NCI-H2227 (cell line): ENCODE data around the gene PSMG4.

Experiments
- DNase-seq: peaks from one replicate; lab custom pipeline; 2025; ENCODE audit not compliant: unreplicated experiment; lab: John Stamatoyannopoulos, UW

The PSMG4 gene

DNA sequence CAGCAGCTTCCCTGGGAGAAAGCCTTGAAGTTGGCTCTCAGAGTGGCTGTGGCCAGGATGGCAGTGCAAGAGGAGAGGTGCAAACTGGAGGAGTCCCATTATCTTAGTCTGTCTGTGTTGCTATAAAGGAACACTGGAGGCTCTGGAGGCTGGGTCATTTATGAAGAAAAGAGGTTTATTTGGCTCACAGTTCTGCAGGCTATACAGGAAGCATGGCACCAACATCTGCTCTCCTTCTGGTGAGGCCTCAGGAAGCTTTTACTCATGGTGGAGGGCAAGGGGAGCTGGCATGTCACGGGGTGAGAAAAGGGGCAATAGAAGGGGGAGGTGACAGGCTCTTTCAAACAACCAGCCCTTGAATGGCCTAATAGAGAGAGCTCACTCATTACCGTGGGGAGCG lies 47.1 kb downstream of the PSMG4 start:
- DNase-seq, result no peak

DNA sequence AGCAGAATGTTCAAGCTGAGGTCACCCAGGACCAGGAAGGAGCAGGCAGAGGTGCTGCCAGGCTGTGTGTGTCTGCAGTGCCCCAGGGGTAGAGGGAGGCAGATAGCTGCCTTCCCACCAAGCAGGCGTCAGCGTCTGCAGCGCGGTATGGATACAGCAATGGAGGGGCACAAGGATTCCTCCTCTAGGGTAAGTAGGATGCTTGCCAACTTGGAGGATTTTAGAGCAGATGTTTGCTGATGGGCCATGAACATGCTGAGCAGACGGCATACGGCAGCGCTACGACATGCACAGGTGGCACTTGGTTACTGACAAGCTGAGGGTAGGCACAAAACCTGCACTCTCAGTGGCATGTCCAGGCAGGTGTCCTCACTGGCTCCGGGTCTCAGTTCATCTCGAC lies 48.1 kb downstream of the PSMG4 start:
- DNase-seq, result no peak

DNA sequence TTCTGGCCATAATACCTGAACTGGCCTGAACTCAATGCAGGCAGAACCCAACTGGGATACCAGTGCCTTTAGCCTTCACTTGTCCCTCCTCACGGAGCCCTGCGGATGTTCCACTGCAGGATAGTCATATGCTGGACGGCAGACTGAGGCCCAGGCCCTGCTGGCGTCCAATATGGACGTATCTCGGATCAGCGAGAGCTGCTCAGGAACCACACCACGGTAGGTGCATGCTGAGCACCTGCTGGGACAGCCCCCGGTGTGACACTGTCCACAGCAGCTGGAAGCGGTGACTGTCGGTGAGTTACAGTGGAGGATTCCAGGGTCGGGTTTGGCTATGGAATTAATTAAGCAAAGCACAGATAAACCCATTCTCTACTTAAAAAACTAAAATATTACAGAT lies 48.7 kb downstream of the PSMG4 start:
- no peak for DNase-seq

DNA sequence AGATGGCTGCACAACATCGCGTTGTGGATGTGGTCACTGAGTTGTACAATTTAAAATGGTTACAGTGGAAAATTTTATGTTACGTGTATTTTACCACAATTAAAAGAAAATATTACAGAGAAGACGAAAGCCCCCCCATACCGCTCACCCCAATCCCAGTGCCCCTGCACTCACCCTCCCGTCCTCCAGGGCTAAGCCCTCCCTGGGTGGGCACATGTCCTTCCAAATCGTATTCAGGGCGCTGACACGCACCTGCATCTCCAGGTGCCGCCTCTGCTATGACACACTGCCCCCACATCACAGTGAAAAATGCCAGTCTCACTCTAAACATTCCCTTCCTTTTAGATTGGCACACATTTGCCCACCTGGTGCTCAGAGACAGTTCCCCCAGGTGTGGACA lies 49.4 kb downstream of the PSMG4 start:
- DNase-seq, result no peak

DNA sequence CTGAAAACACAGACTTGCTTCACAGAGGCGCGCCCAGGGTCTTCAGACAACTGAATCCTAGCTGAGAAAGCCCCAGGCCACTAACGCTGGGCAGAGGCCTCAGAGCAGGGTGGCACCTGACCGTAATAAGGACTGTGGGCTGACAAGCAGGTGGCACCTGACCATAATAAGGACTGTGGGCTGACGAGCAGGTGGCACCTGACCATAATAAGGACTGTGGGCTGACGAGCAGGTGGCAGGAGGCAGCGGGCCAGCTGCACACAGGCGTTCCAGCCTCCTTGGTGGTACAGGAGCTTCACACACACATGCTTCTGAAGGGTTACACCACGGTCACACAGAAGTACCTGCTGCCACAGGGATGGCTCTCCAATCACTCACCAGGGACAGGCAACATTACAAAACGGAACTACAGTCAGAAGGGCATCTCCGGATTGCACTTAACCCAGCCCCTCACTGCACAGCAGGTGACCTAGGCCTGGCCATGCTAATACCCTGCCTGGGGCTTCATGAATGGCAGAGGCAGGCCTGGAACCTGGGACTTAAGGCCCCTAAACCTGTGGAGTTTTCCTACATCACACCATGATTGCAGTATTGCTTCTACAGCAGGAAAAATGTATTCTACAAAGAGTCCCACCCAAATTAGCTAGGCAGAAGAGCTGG lies 50.8 kb downstream of the PSMG4 start:
- peak; percentile 37 for DNase-seq

DNA sequence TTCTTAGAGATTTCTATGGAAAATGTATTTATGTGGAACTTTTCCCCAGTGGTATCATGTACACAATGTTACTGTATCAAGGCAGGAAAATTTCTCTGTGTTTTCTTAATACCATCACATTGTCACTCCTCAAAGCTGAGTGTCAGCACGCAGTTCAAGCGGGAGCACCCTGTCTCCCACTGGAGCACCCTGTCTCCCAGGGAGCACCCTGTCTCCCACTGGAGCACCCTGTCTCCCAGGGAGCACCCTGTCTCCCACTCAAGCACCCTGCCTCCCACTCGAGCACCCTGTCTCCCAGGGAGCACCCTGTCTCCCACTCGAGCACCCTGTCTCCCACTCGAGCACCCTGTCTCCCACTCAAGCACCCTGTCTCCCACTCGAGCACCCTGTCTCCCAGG lies 51.3 kb downstream of the PSMG4 start:
- DNase-seq, result no peak

DNA sequence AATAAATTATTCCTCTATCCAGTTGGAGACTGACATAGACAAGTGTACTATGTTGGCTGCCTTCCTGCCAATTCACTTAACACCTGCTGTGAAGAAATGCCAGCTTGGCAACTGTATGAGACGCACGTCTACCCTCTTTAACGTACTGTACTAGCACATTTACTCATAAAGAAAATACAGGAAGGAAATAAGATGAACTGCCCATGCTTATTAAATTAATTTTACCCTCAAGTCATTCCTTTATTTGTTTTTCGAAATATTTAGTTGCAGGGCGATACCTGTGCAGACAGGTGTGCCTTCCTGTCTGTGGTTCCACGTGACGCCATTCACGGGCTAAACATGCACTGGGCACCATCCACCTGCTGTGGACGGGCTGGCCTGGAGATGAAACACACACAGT lies 52.0 kb downstream of the PSMG4 start:
- DNase-seq, result no peak

DNA sequence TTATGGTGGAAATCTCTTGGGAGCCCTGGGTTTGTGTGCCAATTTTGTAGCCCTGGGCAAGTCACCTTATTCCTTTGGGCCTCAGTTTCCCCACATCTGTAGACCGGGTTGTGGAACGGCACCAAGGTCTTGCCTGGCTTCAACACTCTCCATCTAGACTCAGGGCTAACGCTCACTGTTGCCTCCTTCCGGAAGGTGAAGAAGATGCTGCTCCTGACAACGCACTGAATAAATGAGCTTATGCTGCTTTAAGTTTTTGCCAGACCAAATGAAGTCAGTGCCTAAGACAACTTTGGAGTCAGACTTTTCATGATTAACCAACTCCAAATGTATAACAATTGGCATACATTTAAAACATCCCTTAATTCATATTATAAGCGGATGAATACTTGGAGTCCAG lies 53.1 kb downstream of the PSMG4 start:
- DNase-seq, result no peak

DNA sequence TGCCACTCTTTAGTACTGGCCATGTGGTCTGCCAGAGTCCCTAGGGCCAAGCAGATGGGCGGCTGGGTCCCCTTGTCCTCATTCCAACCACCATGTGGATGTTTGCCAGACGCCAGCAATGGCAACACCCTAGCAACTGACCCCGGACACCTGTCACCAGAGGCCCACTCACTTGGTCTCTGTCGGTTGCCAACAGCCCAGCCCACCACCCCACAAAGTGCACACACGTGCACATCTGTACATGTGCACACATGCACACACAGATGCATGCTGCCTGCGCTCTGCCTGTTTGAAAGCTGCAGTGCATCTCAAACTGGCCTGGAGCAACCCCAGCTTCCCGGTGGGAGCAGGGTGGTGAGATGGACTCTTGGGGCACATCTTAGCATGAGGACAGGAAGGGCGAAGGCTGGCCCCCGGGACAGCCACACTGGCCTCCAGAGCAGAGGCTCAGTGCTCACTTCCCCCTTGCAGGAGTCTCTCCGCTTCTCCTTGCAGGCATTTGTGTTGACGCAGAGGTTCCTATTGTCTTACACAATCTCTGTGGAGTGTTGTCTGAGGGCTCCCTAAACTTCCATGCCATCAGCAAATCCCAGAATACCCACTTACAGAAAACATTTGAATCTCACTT lies 54.0 kb downstream of the PSMG4 start:
- no peak for DNase-seq

DNA sequence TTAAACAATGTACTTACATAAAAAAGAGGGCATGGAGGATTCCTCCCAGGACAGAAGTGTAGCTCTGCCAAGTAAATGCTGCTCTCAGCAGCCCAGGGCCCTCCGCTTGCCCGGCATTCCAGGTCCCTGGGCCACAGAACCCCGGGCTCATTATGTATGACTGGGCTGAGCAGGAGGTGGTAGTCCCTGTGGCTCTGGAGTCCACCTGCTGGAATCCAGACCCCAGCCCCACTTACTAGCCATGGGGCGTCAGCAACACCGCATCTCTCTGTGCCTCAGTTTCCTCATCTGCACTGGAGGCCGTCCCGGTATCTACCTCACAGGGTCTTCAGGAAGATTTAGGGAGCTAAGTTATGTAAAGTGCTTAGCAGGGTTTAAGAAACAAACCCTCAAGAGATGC lies 55.4 kb downstream of the PSMG4 start:
- DNase-seq, result no peak

DNA sequence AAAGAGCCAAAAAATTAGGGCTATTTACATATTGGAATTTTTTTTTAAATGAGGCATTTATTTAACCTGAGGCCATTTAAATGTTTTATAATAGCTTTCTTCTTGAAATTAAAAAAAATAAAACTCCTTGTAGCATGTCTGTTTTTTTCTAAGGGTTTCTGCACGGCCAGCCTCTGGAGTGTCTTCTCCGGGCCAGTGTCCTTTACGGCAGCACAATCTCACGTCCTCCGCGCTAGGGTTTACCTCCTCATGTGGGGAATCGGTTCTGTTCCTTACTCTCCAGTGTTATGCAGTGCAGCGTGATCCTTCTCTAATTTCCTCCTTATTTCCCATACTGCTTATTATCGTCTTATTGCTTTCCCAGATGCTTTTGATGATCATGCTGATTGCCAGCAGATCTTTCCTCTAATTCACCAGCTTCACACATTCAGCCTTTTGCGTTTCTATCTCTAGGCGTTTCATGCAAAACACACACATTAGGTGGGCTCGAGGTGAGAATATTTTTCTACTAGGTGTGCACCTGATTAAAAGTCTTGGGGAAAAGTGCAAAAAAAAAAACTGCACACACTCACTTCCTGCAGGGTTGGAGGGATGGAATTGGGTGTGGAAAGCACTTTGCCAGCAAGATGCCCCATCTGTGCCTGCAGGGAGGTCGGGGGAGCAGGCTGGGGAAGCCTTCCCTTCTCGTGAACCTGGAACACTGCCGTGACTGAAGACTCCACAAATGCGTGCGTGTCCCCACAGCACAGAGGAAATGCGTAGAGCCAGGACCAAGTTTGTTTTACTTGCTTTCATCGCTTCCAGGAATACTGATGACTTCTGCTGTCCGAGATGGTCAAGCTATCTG lies 56.1 kb downstream of the PSMG4 start:
- DNase-seq, result peak; percentile 12

DNA sequence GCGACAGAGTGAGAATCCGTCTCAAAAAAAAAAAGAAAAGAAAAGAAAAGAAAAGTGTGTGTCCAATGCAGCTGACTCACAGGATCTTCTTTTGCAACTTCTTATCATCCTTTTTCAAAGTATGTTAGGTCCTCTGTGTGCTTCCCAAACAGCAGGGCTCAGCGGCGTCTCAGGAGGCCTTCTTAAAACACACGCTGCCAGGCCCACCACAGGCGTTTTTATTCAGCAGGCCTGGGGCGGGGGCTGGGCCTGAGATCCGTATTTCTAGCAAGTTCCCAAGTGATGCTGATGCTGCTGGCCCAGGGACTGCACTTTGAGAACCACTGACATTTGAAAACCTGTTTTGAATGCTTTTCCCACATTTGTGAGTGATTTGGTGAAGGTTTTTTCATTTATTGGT lies 57.1 kb downstream of the PSMG4 start:
- DNase-seq, result no peak

DNA sequence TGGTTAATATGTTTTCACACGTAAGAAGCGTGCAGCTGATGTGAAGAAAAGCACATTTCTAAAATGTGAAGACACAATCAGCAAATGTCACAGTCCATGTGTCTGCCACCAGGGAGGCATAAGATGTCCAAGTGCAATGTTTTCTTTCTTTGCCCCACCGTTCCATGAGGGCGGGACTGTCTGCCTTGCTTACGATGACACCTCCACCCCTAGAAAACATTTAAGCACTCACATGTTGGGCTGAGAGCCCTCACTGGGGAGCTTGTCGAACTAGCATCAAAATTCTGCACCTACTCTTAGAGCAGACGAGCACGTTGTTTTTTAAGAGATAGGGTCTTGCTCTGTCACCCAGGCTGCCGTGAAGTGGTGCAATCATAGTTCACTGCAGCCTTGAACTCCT lies 57.6 kb downstream of the PSMG4 start:
- DNase-seq, result no peak

DNA sequence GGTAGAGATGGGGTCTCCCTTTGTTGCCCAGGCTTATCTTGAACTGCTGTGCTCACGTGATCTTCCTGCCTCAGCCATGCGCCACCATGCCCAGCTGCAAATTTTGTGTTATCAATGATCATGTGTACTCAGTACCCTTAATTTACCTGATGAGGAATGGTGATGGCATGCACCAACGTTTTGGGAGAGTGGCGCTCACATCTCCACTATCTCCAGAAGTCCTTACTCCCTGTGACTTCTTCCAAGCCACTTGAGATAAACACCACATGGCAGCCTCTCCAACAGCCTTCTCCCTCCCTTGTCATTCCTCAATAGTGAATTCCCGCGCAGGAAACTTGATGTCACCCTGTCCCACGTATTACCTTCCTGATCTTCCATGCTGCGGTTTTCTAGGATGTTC lies 58.1 kb downstream of the PSMG4 start:
- DNase-seq, result no peak
